Choroid plexus epithelial cell (primary cell): ENCODE data around the gene TMOD4.

Experiments
- DNase-seq: peaks from one replicate; pipeline ENCODE4 v3.0.0-alpha.2; 2010; ENCODE audit warnings: low read depth
- H3K4me3 ChIP-seq: 2 replicates; pipeline ENCODE4 v1.5.1; 2011; ENCODE audit warnings: low read depth, mild to moderate bottlenecking, control low read depth, low read length, moderate library complexity
- TF ChIP-seq, protein P1 (sequence below): conservative IDR thresholded peaks from 2 replicates; pipeline ENCODE4 v1.5.1; 2011; ENCODE audit warnings: low read depth, mild to moderate bottlenecking, control low read depth, inconsistent platforms, low read length, moderate library complexity

Gene TMOD4

DNA sequence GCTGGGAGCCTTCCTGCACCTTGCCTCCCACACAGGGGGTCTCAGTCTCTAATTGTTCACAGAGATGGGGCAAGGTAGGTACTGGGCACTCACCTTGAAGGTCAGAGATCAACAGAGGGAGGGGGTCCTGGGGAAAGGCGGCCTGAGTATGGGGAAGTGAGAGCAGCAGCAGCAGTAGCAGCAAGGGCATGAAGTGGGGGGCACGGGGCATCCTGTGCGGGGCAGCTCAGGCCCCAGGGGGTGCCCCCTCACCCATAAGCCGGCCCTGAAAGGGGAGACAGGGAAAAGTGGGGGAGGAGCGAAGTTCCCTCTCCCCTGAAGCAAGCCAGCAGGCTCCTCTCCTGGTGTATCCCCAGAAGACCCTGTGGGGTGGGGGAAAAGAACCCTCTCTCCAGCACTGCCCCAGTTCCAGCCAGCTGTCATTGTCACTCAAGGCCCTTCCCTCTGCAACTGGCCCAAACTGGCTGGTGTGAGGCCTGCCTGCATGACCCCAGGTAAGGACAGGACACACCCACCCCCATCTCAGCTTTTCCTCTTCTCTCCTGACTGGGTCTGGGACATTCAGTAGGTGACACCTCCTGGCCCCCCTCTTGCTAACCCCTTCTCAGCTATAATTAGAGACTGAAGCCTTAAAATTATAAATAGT is 33.2 kb downstream of the TMOD4 start:
- H3K4me3 ChIP-seq: no peak overlapping the region
- DNase-seq: no peak
- TF ChIP-seq, protein P1, sequence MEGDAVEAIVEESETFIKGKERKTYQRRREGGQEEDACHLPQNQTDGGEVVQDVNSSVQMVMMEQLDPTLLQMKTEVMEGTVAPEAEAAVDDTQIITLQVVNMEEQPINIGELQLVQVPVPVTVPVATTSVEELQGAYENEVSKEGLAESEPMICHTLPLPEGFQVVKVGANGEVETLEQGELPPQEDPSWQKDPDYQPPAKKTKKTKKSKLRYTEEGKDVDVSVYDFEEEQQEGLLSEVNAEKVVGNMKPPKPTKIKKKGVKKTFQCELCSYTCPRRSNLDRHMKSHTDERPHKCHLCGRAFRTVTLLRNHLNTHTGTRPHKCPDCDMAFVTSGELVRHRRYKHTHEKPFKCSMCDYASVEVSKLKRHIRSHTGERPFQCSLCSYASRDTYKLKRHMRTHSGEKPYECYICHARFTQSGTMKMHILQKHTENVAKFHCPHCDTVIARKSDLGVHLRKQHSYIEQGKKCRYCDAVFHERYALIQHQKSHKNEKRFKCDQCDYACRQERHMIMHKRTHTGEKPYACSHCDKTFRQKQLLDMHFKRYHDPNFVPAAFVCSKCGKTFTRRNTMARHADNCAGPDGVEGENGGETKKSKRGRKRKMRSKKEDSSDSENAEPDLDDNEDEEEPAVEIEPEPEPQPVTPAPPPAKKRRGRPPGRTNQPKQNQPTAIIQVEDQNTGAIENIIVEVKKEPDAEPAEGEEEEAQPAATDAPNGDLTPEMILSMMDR: no peak

- H3K4me3 ChIP-seq: no peak overlapping the region
- no peak for DNase-seq
- TF ChIP-seq, protein P1: no peak
Measured at GRCh38 chr1:151137789-151138188, 38.0 kb downstream of the TMOD4 start.

GRCh38 chr1:151135433-151136385 is 40.1 kb downstream of the TMOD4 start:
- no peak for DNase-seq
- H3K4me3 ChIP-seq: no peak overlapping the region
- TF ChIP-seq, protein P1: no peak

DNA sequence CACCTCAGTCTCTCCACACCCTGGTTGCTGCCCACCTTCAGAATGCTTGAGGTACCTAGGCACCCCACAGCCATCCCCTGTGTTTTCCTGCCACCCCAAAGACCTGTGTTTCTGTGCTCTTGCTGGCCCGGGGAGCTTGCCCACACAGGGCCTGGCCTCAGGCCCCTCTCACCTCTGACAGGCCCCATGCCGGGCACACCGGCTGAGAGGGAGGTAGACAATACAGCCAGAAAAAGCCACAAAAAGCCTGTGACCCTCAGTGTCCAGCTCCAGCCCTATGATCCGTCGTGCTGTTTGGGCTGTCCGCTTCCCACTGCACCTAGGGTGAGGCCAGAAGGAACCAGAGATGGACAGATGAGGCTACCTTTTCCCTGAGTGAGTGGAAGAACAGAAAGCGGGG is 40.8 kb downstream of the TMOD4 start:
- TF ChIP-seq, protein P1: no peak
- no peak for DNase-seq
- H3K4me3 ChIP-seq: no peak overlapping the region

DNA sequence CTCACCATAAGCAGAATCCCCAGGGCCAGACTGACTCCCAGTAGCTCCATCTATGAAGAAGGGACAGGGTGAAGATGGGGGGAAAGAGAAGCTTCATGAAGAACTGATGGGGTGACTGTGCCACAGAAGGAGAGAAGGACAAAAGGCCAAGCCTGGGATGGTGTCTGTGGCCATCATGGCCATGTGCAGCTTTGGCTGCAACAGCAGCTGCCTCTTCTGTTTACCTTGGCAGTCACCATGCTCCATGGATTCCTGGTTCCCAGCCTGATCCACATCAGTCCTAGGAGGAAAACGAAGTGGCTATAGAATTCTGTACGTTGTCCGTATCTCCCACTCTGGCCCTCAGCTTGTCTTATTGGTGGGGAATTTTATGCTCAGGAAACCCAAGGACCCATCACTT is 41.4 kb downstream of the TMOD4 start:
- H3K4me3 ChIP-seq: no peak overlapping the region
- TF ChIP-seq, protein P1: no peak
- no peak for DNase-seq

GRCh38 chr1:151133018-151133806 is 42.6 kb downstream of the TMOD4 start:
- TF ChIP-seq, protein P1: no peak
- no peak for DNase-seq
- no peak overlapping the region for H3K4me3 ChIP-seq
